RWPE2 (cell line): ENCODE results near the gene HIGD2A.

Experiments used
- ATAC-seq: fragments of 200-7000 bp; cut with Tn5 transposase; 3 replicates; pipeline ENCODE4 v1.9.1; 2021; ENCODE audit warnings: low read depth
- DNase-seq: peaks from one replicate; pipeline ENCODE4 v3.0.0-alpha.2; 2020; ENCODE audit warnings: low spot score
- H3K27ac ChIP-seq: fragments of 450-650 bp; 2 replicates; pipeline ENCODE4 v1.5.1; 2017; ENCODE audit warnings: mild to moderate bottlenecking; ENCODE audit not compliant: poor library complexity, severe bottlenecking
- H3K27me3 ChIP-seq: fragments of 250-450 bp; sonication (Bioruptor Pico); 2 replicates; pipeline ENCODE4 v1.5.1; 2021; ENCODE audit warnings: mild to moderate bottlenecking, moderate library complexity; ENCODE audit not compliant: insufficient read depth, poor library complexity, severe bottlenecking
- H3K36me3 ChIP-seq: fragments of 250-450 bp; sonication (Bioruptor Pico); 2 replicates; pipeline ENCODE4 v1.5.1; 2020; ENCODE audit warnings: low read depth, mild to moderate bottlenecking, moderate library complexity
- H3K4me1 ChIP-seq: fragments of 250-450 bp; sonication (Bioruptor Pico); 2 replicates; pipeline ENCODE4 v1.5.1; 2021; ENCODE audit warnings: mild to moderate bottlenecking, moderate library complexity; ENCODE audit not compliant: insufficient read depth, poor library complexity, severe bottlenecking
- H3K4me3 ChIP-seq: fragments of 250-450 bp; sonication (Bioruptor Pico); 2 replicates; pipeline ENCODE4 v1.5.1; 2021; ENCODE audit warnings: mild to moderate bottlenecking, moderate library complexity; ENCODE audit not compliant: severe bottlenecking
- H3K9me3 ChIP-seq: fragments of 250-450 bp; sonication (Bioruptor Pico); 2 replicates; pipeline ENCODE4 v1.5.1; 2021; ENCODE audit warnings: mild to moderate bottlenecking, moderate library complexity; ENCODE audit not compliant: severe bottlenecking
- TF ChIP-seq, protein P1 (sequence below): fragments of 450-650 bp; IDR thresholded peaks from one replicate; pipeline ENCODE4 v1.5.1; 2017; ENCODE audit warnings: mild to moderate bottlenecking, moderate library complexity; ENCODE audit not compliant: poor library complexity, severe bottlenecking

Gene HIGD2A

DNA sequence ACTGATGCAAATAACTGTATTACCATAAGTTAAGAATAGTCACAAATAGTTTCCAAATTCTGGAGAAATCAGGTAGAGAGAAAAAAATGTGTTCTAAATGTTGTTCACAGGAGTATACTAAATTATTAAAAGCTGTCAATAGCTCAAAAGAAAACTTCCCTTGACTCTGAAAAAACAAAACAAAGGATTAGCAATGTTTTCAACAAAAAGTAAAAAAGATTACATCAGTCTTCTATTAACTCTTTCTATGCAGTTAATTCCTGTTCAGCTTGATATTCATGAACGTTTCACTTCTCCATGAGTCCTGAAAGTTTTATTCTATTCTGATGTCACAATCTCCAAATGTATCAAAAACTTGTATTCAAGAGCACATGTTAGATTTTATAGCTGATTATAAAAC is 37.2 kb downstream of the HIGD2A start:
- DNase-seq, result no peak
- ATAC-seq, result no peak
- peaks cover 8% of the 10 kb centered on the region for H3K4me1 ChIP-seq
- TF ChIP-seq, protein P1, sequence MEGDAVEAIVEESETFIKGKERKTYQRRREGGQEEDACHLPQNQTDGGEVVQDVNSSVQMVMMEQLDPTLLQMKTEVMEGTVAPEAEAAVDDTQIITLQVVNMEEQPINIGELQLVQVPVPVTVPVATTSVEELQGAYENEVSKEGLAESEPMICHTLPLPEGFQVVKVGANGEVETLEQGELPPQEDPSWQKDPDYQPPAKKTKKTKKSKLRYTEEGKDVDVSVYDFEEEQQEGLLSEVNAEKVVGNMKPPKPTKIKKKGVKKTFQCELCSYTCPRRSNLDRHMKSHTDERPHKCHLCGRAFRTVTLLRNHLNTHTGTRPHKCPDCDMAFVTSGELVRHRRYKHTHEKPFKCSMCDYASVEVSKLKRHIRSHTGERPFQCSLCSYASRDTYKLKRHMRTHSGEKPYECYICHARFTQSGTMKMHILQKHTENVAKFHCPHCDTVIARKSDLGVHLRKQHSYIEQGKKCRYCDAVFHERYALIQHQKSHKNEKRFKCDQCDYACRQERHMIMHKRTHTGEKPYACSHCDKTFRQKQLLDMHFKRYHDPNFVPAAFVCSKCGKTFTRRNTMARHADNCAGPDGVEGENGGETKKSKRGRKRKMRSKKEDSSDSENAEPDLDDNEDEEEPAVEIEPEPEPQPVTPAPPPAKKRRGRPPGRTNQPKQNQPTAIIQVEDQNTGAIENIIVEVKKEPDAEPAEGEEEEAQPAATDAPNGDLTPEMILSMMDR, result no peak
- H3K27ac ChIP-seq, result no peak overlapping the region
- H3K9me3 ChIP-seq, result no peaks in the 10 kb centered on the region
- no peaks in the 10 kb centered on the region for H3K27me3 ChIP-seq
- H3K4me3 ChIP-seq, result no peak overlapping the region
- no peaks in the 10 kb centered on the region for H3K36me3 ChIP-seq

DNA sequence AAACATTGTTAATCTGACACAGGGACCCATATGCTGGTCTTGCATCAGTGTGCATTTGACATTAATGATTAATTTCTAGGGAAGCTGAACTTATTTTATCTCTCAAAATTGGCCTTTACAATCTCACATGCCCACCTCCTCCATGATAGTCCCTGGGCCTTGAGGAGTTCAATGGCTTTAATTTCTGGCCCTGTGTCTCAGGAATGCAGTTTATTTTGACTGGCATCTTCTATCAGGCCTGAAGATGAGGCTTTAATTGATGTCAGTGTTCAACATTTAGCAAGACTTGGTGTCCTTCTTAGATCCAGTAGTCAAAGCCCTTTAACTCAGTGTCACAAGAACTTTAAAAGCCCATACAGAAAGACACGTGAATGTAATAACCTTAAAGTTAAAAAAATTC is 38.3 kb downstream of the HIGD2A start:
- no peak for DNase-seq
- no peak for ATAC-seq
- Histone ChIP-seq H3K36me3 (no peaks in the 10 kb centered on the region), H3K4me1 (peaks cover 8% of the 10 kb centered on the region), H3K9me3 (no peaks in the 10 kb centered on the region), H3K27ac (no peak overlapping the region), H3K27me3 (no peaks in the 10 kb centered on the region), H3K4me3 (no peak overlapping the region)
- TF ChIP-seq, protein P1, result no peak

DNA sequence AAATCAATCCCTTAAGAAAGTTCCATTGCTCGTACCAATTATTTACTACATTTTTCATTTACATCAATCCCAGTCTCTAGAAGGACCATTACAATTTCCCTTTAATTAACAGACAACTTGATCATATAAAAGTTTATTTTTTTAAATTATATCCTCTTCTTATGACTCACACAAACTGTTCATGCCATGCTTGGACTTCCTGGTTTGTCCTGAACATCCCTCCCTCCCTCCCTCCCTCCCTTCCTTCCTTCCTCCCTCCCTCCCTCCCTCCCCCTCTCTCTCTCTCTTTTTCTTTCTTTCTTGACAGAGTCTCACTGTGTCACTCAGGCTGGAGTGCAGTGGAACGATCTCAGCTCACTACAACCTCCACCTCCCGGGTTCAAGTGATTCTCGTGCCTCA is 39.4 kb downstream of the HIGD2A start:
- Histone ChIP-seq H3K27ac (peak overlapping the region; percentile 27), H3K9me3 (no peaks in the 10 kb centered on the region), H3K4me1 (peaks cover 8% of the 10 kb centered on the region), H3K27me3 (no peaks in the 10 kb centered on the region), H3K4me3 (no peak overlapping the region), H3K36me3 (no peaks in the 10 kb centered on the region)
- ATAC-seq (peak; percentile 48; the same call in 1 of the 3 replicates), DNase-seq (no peak)
- TF ChIP-seq, protein P1, result no peak

DNA sequence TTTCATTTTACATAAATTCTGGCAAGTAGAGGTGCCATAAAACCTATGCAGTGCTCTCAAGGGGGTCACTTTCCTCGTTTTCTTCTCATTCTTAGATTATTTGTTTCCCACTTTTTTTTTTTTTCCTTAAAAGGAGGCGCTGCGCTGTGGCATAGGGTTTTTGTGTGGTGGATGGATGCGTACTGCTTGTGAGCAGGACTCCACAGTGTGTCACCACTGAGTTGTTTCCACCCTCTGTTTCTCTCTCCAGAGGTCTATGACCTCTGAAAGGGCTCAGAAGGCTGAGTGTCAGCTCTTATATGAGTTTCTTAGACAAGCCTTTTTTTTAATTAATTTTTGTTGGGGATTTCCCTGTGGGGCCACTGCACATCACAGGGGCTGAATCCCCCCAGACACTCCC is 41.4 kb downstream of the HIGD2A start:
- ATAC-seq, result no peak
- H3K4me1 ChIP-seq, result peaks cover 8% of the 10 kb centered on the region
- H3K27me3 ChIP-seq, result no peaks in the 10 kb centered on the region
- no peak for DNase-seq
- H3K36me3 ChIP-seq, result no peaks in the 10 kb centered on the region
- no peak overlapping the region for H3K27ac ChIP-seq
- H3K9me3 ChIP-seq, result no peaks in the 10 kb centered on the region
- TF ChIP-seq, protein P1, result peak; percentile 6
- no peak overlapping the region for H3K4me3 ChIP-seq

DNA sequence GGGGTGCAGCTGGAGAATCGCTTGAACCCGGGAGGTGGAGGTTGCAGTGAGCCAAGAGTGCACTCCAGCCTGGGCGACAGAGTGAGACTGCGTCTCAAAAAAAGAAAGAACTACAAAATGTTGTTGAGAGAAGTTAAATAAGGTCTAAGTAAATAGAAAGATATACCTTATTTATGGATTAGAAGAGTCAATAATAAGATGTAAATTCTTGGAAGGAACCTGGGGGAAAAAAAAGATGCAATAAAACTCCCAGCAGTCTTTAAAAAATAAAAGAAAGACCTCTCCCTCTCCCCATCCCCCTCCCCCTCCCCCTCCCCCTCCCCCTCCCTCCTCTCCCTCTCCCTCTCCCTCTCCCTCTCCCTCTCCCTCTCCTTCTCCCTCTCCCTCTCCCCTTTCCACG is 44.2 kb downstream of the HIGD2A start:
- DNase-seq (no peak), ATAC-seq (no peak)
- Histone ChIP-seq H3K27me3 (no peaks in the 10 kb centered on the region), H3K4me1 (peaks cover 12% of the 10 kb centered on the region), H3K36me3 (no peaks in the 10 kb centered on the region), H3K4me3 (no peak overlapping the region), H3K27ac (no peak overlapping the region), H3K9me3 (no peaks in the 10 kb centered on the region)
- TF ChIP-seq, protein P1, result no peak
